H1 (cell line): ENCODE measurements around the gene PRAMEF12. TPM values are rescaled to one million over a fixed set of nuclear protein-coding genes. Genes with fewer than 3 reads are reported as not detected.

Experiments used
- CTCF ChIA-PET: fragments of 300-600 bp; sonication (Branson Sonifier 250); formaldehyde crosslinking; loops from one replicate; lab custom pipeline; 2021; ENCODE audit not compliant: partially characterized antibody; lab: Charles Lee
- POLR2A ChIA-PET: fragments of 300-600 bp; sonication (Branson Sonifier 250); formaldehyde crosslinking; loops from one replicate; lab custom pipeline; 2021; ENCODE audit warnings: inconsistent platforms; ENCODE audit not compliant: partially characterized antibody; lab: Charles Lee
- DNase-seq, 2 experiments: peaks; one replicate each; pipeline versions ENCODE4 v3.0.0 to v3.0.0-alpha.2; 2010 to 2022; ENCODE audit warnings: low spot score in 2 of 2, low read depth in 1 of 2, mixed read lengths in 1 of 2
- FAIRE-seq: peaks from 2 replicates; lab custom pipeline; 2011; peaks lifted over from hg19 to GRCh38; lab: Jason Lieb, UNC
- H2AFZ ChIP-seq: 2 replicates; pipeline ENCODE4 v1.8.1; 2012; ENCODE audit warnings: low read length, inconsistent platforms
- H2AK5ac ChIP-seq: 2 replicates; pipeline ENCODE4 v1.6.1; 2013; ENCODE audit warnings: low read depth, low read length
- H2BK120ac ChIP-seq: replicated peaks from 2 replicates; pipeline ENCODE3; 2013; ENCODE audit warnings: low read depth, low read length, inconsistent platforms
- H2BK12ac ChIP-seq: 2 replicates; pipeline ENCODE4 v1.6.1; 2013; ENCODE audit warnings: low read depth, low read length
- H2BK15ac ChIP-seq: 2 replicates; pipeline ENCODE4 v1.6.1; 2013; ENCODE audit warnings: low read length
- H2BK20ac ChIP-seq: 2 replicates; pipeline ENCODE4 v1.6.1; 2013; ENCODE audit warnings: low read length
- H2BK5ac ChIP-seq: 2 replicates; pipeline ENCODE4 v1.6.1; 2013; ENCODE audit warnings: low read depth, low read length
- H3K14ac ChIP-seq: 2 replicates; pipeline ENCODE4 v1.6.1; 2013; ENCODE audit warnings: inconsistent platforms; ENCODE audit not compliant: insufficient read length
- H3K18ac ChIP-seq: 2 replicates; pipeline ENCODE4 v1.6.1; 2013; ENCODE audit warnings: low read length; ENCODE audit errors: extremely low read depth
- H3K23ac ChIP-seq: 2 replicates; pipeline ENCODE4 v1.6.1; 2013; ENCODE audit warnings: inconsistent platforms; ENCODE audit not compliant: insufficient read length
- H3K23me2 ChIP-seq: 2 replicates; pipeline ENCODE4 v1.6.1; 2013; ENCODE audit warnings: low read depth, low read length
- H3K27ac ChIP-seq: 2 replicates; pipeline ENCODE4 v1.6.1; 2011; ENCODE audit warnings: low read depth, low read length, inconsistent platforms
- H3K27me3 ChIP-seq, 4 experiments: replicated peaks in 1 of 4; 1 replicate in 1 of 4; 2 replicates in 3 of 4; pipeline versions ENCODE4 v1.6.1 to v1.8.1; 2011 to 2013; ENCODE audit warnings: low read length in 3 of 4, mild to moderate bottlenecking in 3 of 4, inconsistent platforms in 2 of 4, mixed read lengths in 2 of 4, moderate library complexity in 1 of 4; ENCODE audit not compliant: control insufficient read depth in 3 of 4, insufficient read depth in 3 of 4; ENCODE audit errors: extremely low read depth in 1 of 4
- H3K36me3 ChIP-seq, 4 experiments: 2 replicates each; pipeline versions ENCODE4 v1.6.1 to v1.8.1; 2011 to 2013; ENCODE audit warnings: mild to moderate bottlenecking in 4 of 4, low read length in 3 of 4, moderate library complexity in 2 of 4, control low read depth in 1 of 4, inconsistent platforms in 1 of 4; ENCODE audit not compliant: insufficient read depth in 4 of 4, control insufficient read depth in 2 of 4
- H3K4ac ChIP-seq: replicated peaks from 2 replicates; pipeline ENCODE3; 2013; ENCODE audit warnings: low read length, low read depth, mixed read lengths, inconsistent platforms; ENCODE audit not compliant: insufficient read length
- H3K4me1 ChIP-seq, 4 experiments: replicated peaks in 1 of 4; 1 replicate in 1 of 4; 2 replicates in 3 of 4; pipeline versions ENCODE4 v1.6.1 to v1.8.1; 2011 to 2013; ENCODE audit warnings: low read length in 3 of 4, inconsistent platforms in 2 of 4, mixed read lengths in 1 of 4; ENCODE audit not compliant: insufficient read depth in 4 of 4, control insufficient read depth in 3 of 4
- H3K4me2 ChIP-seq, 2 experiments: 2 replicates each; pipeline versions ENCODE4 v1.6.1 to v1.8.1; 2011 to 2013; ENCODE audit warnings: low read depth in 2 of 2, low read length in 2 of 2, control low read depth in 1 of 2, inconsistent platforms in 1 of 2, mild to moderate bottlenecking in 1 of 2; ENCODE audit not compliant: insufficient read depth in 1 of 2
- H3K4me3 ChIP-seq, 4 experiments: fragments of 200-600, 300-600 bp in 1 of 4; sonication (generic), shearing (Covaris generic), sonication (Bioruptor Twin) in 1 of 4; 2 replicates each; pipeline versions ENCODE4 v1.5.1 to v1.8.1; 2011 to 2016; ENCODE audit warnings: low read length in 4 of 4, low read depth in 3 of 4, control low read depth in 2 of 4, inconsistent platforms in 2 of 4, mild to moderate bottlenecking in 2 of 4, mixed read lengths in 1 of 4, moderate library complexity in 1 of 4; ENCODE audit not compliant: insufficient read depth in 2 of 4; ENCODE audit errors: extremely low read depth in 1 of 4
- H3K56ac ChIP-seq: replicated peaks from 2 replicates; pipeline ENCODE3; 2013; ENCODE audit warnings: low read depth, mild to moderate bottlenecking, mixed read lengths, low read length, inconsistent platforms; ENCODE audit not compliant: insufficient read length
- H3K79me1 ChIP-seq: 2 replicates; pipeline ENCODE4 v1.6.1; 2013; ENCODE audit warnings: low read depth, low read length, control low read depth
- H3K79me2 ChIP-seq, 2 experiments: 2 replicates each; pipeline versions ENCODE4 v1.6.1 to v1.8.1; 2012 to 2013; ENCODE audit warnings: low read length in 2 of 2, mild to moderate bottlenecking in 2 of 2, inconsistent platforms in 1 of 2; ENCODE audit not compliant: insufficient read depth in 2 of 2, control insufficient read depth in 1 of 2
- H3K9ac ChIP-seq, 4 experiments: replicated peaks in 1 of 4; 1 replicate in 1 of 4; 2 replicates in 3 of 4; pipeline versions ENCODE4 v1.6.1 to v1.8.1; 2011 to 2013; ENCODE audit warnings: low read depth in 3 of 4, low read length in 3 of 4, control low read depth in 2 of 4, mild to moderate bottlenecking in 2 of 4, moderate library complexity in 2 of 4, inconsistent platforms in 1 of 4; ENCODE audit errors: extremely low read depth in 1 of 4
- H3K9me3 ChIP-seq, 2 experiments: 2 replicates each; pipeline versions ENCODE4 v1.6.1 to v1.8.1; 2012 to 2013; ENCODE audit warnings: mild to moderate bottlenecking in 2 of 2, moderate library complexity in 2 of 2, control low read depth in 1 of 2, inconsistent platforms in 1 of 2, low read depth in 1 of 2, low read length in 1 of 2, mixed read lengths in 1 of 2; ENCODE audit not compliant: insufficient read depth in 2 of 2
- H4K20me1 ChIP-seq, 2 experiments: replicated peaks in 1 of 2; 2 replicates each; pipeline versions ENCODE3 to v1.8.1; 2011 to 2013; ENCODE audit warnings: inconsistent platforms in 2 of 2, low read length in 2 of 2, mild to moderate bottlenecking in 1 of 2; ENCODE audit not compliant: insufficient read depth in 2 of 2, control insufficient read depth in 1 of 2
- H4K5ac ChIP-seq: 2 replicates; pipeline ENCODE4 v1.6.1; 2013; ENCODE audit warnings: low read length, low read depth, mixed read lengths, inconsistent platforms; ENCODE audit not compliant: insufficient read length
- H4K8ac ChIP-seq: 2 replicates; pipeline ENCODE4 v1.8.0; 2013; ENCODE audit warnings: mild to moderate bottlenecking, moderate library complexity, low read length, inconsistent platforms; ENCODE audit not compliant: insufficient read depth; ENCODE audit errors: extremely low read depth
- H4K91ac ChIP-seq: replicated peaks from 2 replicates; pipeline ENCODE3; 2013; ENCODE audit warnings: low read length, mixed read lengths, inconsistent platforms; ENCODE audit not compliant: insufficient read length
- ASH2L ChIP-seq: fragments of 200-600, 300-600 bp; sonication (generic); IDR thresholded peaks from one replicate; pipeline ENCODE4 v1.7.1; 2017; ENCODE audit warnings: low read length
- JUN ChIP-seq: IDR thresholded peaks from 2 replicates; pipeline ENCODE4 v1.6.1; 2011; ENCODE audit warnings: low read depth, mild to moderate bottlenecking, improper control_type of control experiment, low read length
- KDM4A ChIP-seq: IDR thresholded peaks from one replicate; pipeline ENCODE4 v1.7.1; 2012; ENCODE audit warnings: low read depth, mild to moderate bottlenecking, moderate library complexity, low read length, inconsistent platforms; ENCODE audit not compliant: severe bottlenecking
- NRF1 ChIP-seq: IDR thresholded peaks from 2 replicates; pipeline ENCODE4 v1.6.1; 2011; ENCODE audit warnings: mild to moderate bottlenecking, low read depth, low read length, improper control_type of control experiment
- PHF8 ChIP-seq: fragments of 200-600 bp; sonication (generic); conservative IDR thresholded peaks from 2 replicates; pipeline ENCODE4 v1.7.1; 2012; ENCODE audit warnings: low read depth, mild to moderate bottlenecking, inconsistent platforms, low read length, moderate library complexity
- POLR2A ChIP-seq, 2 experiments: IDR thresholded peaks; 1 replicate in 1 of 2; 2 replicates in 1 of 2; pipeline ENCODE4 v1.6.1; 2011; ENCODE audit warnings: low read depth in 2 of 2, low read length in 2 of 2, mild to moderate bottlenecking in 2 of 2; ENCODE audit errors: control extremely low read depth in 1 of 2
- RAD21 ChIP-seq, 2 experiments: IDR thresholded peaks in 1 of 2; conservative IDR thresholded peaks in 1 of 2; 2 replicates each; pipeline ENCODE4 v1.6.1; 2011; ENCODE audit warnings: low read depth in 2 of 2, low read length in 2 of 2, improper control_type of control experiment in 1 of 2, inconsistent platforms in 1 of 2, mild to moderate bottlenecking in 1 of 2, moderate library complexity in 1 of 2
- SUZ12 ChIP-seq: fragments of 200-600 bp; sonication (generic); IDR thresholded peaks from 2 replicates; pipeline ENCODE4 v1.6.1; 2012; ENCODE audit warnings: mild to moderate bottlenecking, inconsistent platforms, low read length, moderate library complexity, mixed read lengths
- YY1 ChIP-seq: IDR thresholded peaks from 2 replicates; pipeline ENCODE4 v1.6.1; 2011; ENCODE audit warnings: low read depth, mild to moderate bottlenecking, low read length
- WGBS, 2 experiments: shearing (Covaris generic) in 1 of 2; methylation state at CpG; one replicate each; pipeline versions ENCODE4 v1.1.6 to v1.1.7; 2013 to 2015; ENCODE audit warnings: low lambda C conversion rate in 2 of 2, mixed read lengths in 2 of 2, inconsistent platforms in 1 of 2, low coverage in 1 of 2, missing lambda C conversion rate in 1 of 2; ENCODE audit not compliant: insufficient replicate concordance in 2 of 2, insufficient coverage in 1 of 2, insufficient read length in 1 of 2; ENCODE audit errors: extremely low coverage in 1 of 2, missing lambda C conversion rate in 1 of 2; 5-methylcytosine and 5-hydroxymethylcytosine counted together
- polyA plus RNA-seq, 7 experiments: library from polyadenylated mRNA; depleted of rRNA in 3 of 7; stranded (reverse) in 5 of 7; unstranded in 2 of 7; fragments of >200 nt in 5 of 7; fragments of 200-250 nt in 2 of 7; gene quantifications; 1 replicate in 5 of 7; 2 replicates in 1 of 7; 4 replicates in 1 of 7; pipeline versions ENCODE4 v1.2.1 to v1.2.3, GENCODE V29; 2011 to 2013; ENCODE audit warnings: missing spikeins in 2 of 7, mixed read lengths in 2 of 7
- total RNA-seq: library from RNA; stranded (reverse); fragmentation: NEBNext Ultra II Directional; extraction: Animal tissue kit (Norgen Biotek cat#: 25700); gene quantifications from 2 replicates; pipeline ENCODE4 v1.2.1, GENCODE V29; 2021

The PRAMEF12 gene
- total and polyA plus RNA-seq, 2 of the 8 experiments (the other 6 are each of a cell fraction or from before 2014, with no cell fraction given) = not detected

GRCh38 chr1:12756768-12757413 lies 16.6 kb upstream of the PRAMEF12 start:
- Histone ChIP-seq H2AK5ac (no peak overlapping the region), H3K23me2 (no peaks in the 10 kb centered on the region), H3K79me2 (no peaks in the 10 kb centered on the region), H3K4me3 (no peak overlapping the region), H3K56ac (no peak overlapping the region), H3K4me1 (0 out of 7 replicates have a peak, but pooled peaks cover 0 to 3% (median 0%) of the 10 kb centered on the region in 4 experiments), H3K27me3 (no peaks in the 10 kb centered on the region), H3K4me2 (no peak overlapping the region), H3K14ac (no peak overlapping the region), H3K4ac (no peak overlapping the region), H2BK15ac (no peak overlapping the region), H4K91ac (no peak overlapping the region), H3K23ac (no peak overlapping the region), H3K36me3 (no peaks in the 10 kb centered on the region), H2BK12ac (no peak overlapping the region), H2AFZ (no peak overlapping the region), H3K9ac (no peak overlapping the region), H3K18ac (no peak overlapping the region), H4K20me1 (no peaks in the 10 kb centered on the region), H3K27ac (no peak overlapping the region), H3K79me1 (no peaks in the 10 kb centered on the region), H2BK120ac (no peak overlapping the region), H2BK20ac (no peak overlapping the region), H2BK5ac (no peak overlapping the region), H4K8ac (no peak overlapping the region), H4K5ac (no peak overlapping the region), H3K9me3 (no peaks in the 10 kb centered on the region)
- no peak for DNase-seq
- ChIA-PET POLR2A (no interaction called here), CTCF (interaction anchor here (1.0 kb wide), 1 partner anchor 12 kb away, joined by 4 read pairs; no protein-coding TSS in a partner anchor)
- no peak for FAIRE-seq
- TF ChIP-seq YY1 (no peak), JUN (no peak), POLR2A (IDR thresholded peaks at IDR 0.05; ENCODE audit: control extremely low read depth in 1 of 2, low read depth in 2 of 2, low read length in 2 of 2) (no peak), NRF1 (no peak), ASH2L (no peak), SUZ12 (no peak), KDM4A (no peak), PHF8 (no peak), RAD21 (IDR thresholded peaks at IDR 0.05 in 1 of 2, conservative IDR thresholded peaks at IDR 0.05 in 1 of 2; ENCODE audit: low read depth in 2 of 2, low read length in 2 of 2) (no peak)
- 92% methylated on average over 6 of the region's 6 CpGs; no CpG with 5 or more reads in 1 of the 2 experiments for WGBS, 2 experiments
